Measurements from ENCODE around the gene MEF2A.

- TF ChIP-seq CTCF (IDR thresholded peaks at IDR 0.05 in 2 of 3, conservative IDR thresholded peaks at IDR 0.05 in 1 of 3; ENCODE audit: borderline replicate concordance in 1 of 3, insufficient read depth in 1 of 3, low read depth in 2 of 3, low read length in 2 of 3) = no peak
- TF ChIP-seq REST (IDR thresholded peaks at IDR 0.05; ENCODE audit: low read depth) = no peak
- no peak for TF ChIP-seq EZH2phosphoT487 (IDR thresholded peaks at IDR 0.05; ENCODE audit: borderline replicate concordance)
- no peak for TF ChIP-seq ZBTB33 (IDR thresholded peaks at IDR 0.05; ENCODE audit: extremely low read depth, insufficient replicate concordance, low read length)
- TF ChIP-seq JUND (IDR thresholded peaks at IDR 0.05) = no peak
- no peak for TF ChIP-seq MAX (IDR thresholded peaks at IDR 0.05)
Measured at GRCh38 chr15:99707473-99708270, 141.9 kb downstream of the MEF2A start.
